GM21526 (cell line): ENCODE data around the gene ZBTB20.

Source experiments
- ATAC-seq: cut with Tn5 transposase; IDR thresholded peaks from one replicate; pipeline ENCODE4 v1.9.1; 2021; ENCODE audit warnings: moderate library complexity; ENCODE audit not compliant: unreplicated experiment, low FRiP score

ZBTB20 gene

DNA sequence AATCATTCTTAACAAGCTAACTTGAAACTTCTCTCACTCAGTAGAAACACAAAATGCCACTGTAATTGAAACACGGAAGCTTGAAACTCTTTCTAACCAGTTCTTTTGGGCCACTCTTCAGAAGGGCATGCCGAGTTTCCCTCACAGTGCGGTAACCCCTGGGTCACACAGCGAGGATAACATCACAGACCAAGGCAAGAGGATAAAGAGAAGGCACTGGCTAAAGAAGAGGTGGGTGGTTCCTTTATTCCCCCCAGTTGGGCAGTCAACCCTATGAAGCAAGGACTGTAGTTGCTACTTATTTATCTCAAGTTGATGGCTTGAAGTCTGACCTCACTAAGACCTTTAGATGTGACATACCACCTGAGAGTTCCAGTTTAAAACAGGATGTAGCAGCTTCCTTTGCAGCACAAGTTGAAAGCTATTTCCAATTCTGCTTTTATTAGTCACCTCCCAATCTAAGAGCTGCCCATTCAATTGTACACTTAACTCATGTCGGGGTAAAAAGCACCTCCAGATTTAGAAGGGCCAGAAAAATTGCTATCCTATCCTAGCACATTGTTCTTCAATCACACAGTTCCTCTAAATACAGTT, 580.8 kb downstream of the ZBTB20 start:
- no peak for ATAC-seq

DNA sequence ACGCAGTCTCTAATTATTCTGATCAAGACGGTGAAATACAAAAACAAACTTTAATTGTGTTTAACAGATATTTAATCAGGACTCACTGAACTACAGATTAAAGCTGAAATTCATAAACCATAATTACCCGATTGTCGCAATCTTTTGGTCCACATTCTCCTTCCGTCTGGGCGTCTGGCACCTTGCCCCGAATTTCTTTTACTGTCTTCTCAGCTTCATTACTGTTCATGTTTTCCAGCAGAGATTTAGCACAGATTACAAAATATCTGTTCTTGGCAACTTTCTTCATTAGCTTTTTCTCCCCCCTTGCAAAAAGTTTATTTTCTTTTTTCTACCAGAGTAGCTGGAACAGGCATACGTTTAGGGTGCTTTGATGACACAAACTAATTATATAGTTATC, 581.9 kb downstream of the ZBTB20 start:
- ATAC-seq = no peak

DNA sequence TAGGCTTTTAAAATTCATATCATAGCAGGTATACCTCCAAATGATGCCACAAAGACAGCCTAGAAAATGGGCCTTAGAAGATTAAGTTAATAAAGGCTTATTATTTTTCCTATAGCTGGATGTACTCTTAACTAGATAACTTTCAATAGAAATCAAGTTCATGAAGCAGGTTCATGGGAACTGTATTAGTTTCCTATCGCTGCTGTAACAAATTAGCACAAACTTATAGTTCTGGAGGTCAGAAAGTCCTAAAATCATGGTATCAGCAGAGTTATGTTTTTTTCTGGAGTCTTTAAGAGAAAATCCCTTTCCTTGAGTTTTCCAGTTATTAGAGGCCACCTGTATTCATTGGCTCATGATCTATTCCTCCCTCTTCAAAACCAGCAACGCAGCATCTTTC, 583.4 kb downstream of the ZBTB20 start:
- no peak for ATAC-seq

DNA sequence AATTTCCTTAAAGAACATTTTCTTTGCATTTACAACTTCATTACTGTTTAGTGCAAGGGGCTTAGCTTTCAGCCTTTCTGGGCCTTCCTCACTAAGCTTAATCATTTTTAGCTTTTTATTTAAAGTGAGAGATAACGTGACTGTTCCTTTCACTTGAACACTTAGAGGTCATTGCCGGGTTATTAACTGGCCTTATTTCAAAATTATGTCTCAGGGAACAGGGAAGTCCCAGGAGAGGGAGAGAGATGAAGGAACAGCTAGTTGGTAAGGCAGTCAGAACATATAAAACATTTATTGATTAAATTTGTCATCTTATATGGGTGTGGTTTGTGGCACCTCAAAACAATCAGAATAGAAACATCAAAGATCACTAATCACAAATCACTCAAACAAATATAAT, 584.5 kb downstream of the ZBTB20 start:
- no peak for ATAC-seq

DNA sequence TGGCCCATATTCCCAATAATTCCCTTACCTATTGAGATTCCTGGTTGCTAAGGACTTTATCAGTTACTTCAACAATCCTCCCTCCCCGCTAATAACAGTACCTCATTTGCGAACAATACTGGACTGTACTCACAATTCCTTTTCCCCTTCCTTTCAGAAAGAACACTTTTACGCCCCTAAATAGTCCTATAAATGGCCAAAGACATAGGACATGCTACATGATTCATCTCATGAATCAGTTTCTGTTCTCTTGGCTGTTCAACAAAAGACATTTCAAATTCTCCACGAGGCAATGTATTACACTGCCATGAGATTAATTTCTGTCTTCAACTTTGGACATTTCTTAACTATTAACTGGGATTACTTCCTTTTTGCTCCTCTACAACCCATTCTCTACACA, 588.8 kb downstream of the ZBTB20 start:
- no peak for ATAC-seq

DNA sequence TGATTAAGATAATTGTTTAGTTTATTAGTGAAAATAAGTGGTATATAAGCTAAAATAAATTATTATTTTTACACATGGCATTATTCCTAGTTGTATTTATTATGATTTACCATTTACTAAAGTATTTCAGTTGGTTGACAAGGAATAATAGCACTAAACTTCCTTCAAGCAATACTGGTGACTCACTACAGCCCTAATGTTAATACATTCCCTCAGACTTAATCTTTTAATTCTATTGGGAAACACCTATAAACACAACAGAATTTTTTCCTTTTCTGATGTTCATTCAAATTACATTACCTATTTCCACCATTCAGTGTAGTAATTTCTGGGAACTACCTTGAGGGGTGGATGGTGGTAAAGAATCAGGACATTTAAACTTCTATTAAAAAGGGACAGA, 589.3 kb downstream of the ZBTB20 start:
- ATAC-seq = no peak

DNA sequence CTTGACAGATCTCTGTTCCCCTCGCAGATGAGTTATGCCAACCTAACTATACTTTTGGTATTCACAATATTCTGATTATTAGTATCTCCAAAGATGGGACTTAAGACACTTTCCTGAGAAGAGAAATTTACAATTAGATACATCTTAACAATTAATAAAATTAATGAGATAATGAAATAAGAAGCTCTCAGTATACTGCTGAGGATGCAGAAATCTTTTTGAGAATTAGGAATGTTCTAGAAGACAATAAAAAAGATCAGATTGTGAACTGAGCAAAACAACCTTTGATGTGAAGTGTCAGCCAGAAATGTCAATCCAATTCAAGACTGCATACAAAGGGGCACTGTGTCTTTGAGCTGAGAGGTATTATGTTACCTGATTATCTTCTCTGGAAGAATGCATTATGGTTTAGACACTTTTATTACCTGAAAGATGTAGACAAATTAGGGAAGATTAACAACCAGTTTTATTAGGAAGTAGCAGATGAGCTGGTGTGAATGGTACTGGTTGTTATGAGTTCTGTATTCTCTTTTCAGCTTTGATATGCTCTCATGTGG, 590.4 kb downstream of the ZBTB20 start:
- ATAC-seq = no peak

DNA sequence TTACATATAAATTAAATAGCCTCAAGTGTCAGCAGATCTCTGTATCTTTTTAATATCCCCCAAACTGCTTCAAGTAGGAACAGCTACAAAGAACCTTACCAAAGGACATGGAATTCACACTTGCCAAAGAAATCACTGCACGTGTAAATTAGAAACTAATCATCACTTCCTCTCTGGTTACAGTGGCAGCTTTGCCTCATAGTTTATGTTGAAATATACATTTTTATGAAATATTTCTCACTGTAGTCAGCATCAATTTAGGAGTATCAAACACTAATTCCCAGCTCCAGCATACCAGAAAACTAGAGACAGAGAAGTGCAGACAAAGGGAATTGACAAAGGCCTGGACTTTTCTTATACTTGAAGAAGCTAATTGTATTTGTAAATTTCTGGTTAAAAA, 592.4 kb downstream of the ZBTB20 start:
- no peak for ATAC-seq

DNA sequence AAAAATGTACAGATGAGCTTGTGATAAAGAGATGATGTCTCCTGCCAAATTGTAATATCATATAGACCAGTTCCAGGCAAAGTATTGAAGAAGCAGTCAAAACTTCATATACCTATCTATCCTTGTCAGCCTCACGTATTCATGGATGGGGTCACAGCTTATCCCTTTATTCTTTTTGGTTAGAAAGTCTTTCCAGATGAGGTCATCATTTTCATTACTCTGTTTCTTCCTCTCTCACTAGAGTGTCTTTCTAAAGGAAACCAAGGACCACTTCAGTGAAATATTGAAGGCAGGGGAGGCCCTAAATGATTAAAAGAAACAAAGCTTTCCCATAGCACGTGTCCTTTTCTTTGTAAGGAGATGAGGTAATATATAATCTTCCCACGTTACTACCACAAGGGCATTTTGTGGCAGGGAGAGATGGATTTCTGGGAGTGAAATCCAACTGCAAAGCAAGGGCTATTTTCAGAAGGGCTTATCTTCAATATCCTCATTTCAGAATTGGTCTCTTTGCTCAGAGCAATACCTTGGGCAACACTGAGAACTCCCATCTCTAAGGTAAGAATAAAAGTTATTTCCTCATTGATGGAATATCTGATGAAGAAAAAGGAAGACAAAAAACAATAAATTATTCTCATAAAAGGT, 593.0 kb downstream of the ZBTB20 start:
- ATAC-seq = no peak

DNA sequence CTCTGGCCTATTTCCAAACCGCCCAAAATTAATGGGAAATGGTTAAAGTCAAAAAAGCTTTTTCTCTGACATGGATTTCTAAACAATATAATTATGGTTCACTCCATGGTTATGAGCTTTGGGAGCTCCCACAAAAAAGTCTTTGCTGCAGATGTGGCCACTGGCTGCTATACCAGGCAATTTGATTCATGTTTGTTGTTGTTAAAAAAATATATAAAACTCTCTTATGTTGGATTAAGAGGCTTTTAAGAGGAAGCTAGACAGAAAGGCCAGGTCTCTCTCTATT, 594.6 kb downstream of the ZBTB20 start:
- ATAC-seq = no peak

DNA sequence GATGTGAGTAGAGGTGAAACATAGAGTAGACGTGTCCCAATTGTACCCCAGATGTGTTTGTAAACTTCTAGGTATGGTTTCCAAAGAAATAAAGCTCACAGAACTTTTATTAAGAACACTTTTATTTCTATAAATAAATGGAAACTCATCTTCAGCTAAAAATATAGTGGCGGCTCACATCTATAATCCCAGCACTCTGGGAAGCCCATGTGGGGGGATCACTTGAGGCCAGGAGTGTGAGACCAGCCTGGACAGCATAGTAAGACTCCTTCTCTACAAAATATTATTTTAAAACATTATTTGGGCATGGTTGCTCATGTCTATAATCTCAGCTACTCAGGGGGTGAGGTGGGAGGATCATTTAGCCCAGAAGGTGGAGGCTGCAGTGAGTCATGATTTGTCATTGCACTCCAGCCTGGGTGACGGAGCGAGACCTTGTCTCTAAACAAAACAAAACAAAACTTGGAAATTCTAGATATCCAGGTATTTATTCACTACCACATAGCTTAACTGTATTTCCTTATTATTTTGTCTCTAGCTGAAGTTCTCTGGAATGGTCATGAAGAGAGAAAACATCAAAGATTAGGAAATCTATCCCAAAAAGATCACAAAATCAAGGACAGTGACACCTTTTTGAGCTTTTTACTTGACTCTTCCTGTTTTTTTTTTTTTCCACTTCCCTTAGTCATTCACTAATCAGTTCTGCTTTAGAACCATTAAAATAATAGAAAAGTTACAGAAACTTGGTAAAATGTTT, 595.1 kb downstream of the ZBTB20 start:
- ATAC-seq = no peak

DNA sequence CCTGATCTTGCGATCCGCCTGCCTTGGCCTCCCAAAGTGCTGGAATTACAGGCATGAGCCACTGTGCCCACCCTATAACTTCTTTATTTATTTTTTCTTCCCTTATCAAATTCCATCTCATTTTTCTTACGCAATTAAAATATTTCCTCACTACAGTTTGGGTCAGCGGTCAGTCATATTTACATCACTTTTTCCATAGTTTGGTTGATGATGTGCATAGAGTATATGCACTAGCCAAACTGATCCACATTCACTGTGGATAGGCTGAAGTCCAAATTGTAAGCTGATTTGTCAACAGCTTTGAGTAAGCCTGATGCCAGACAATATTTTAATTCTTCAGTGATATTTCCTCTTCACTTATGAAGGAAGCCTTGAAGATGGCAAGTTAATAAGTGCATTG, 596.9 kb downstream of the ZBTB20 start:
- no peak for ATAC-seq

DNA sequence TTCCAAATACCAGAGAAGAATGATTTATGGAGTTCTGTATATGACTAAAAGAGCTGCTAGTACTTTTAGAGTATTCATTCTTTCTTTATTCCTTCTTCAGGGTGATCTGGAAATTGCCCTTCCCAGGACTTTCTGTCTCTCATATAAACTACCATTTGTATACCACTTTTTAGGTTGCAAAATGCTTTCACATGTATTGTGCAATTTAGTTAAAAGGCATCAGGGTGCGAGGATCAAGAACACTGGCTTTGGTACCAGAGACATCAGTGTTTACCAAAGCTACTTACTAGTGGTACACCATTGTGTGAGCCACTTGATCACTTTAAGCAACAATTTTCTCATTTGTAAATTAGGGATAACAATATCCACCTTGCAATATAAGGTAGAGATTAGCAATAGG, 601.9 kb downstream of the ZBTB20 start:
- ATAC-seq = no peak

DNA sequence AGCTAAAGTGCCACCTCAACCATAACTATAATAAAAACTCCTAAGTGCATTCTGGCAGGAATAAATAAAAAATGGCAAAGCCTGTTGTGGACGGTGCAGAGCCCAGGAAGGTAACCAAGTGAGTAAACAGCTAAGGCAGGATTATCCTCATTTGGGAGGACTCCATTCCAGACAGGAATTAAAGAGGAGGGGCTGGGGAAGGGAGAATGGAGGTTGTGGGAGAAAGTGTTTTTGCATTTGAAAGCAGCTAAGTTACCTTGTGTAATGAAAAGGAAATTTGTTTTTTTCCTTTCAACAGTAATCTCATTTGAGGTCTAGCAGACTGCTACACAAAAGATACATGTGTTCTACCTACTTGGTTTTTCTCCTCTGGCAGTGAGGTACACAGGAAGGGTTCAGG, 604.7 kb downstream of the ZBTB20 start:
- no peak for ATAC-seq

DNA sequence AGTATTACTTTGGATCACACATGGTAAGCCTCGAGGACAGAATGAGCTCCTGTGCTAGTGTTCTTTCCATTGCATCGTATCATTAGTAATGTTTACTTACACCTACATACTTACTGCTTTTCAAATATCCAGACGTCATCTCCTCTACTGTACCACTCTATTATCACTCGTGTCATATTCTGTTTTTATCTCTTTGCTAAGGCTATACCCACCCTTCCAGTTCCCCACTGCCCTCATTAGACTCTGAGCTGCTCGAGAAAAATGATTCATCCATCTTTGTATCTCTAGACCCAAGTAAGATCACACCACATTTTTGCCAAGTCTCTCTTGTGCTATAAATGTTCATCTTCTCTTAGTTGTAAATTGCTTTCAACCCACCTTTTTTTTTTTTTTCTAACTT, 607.6 kb downstream of the ZBTB20 start:
- no peak for ATAC-seq

DNA sequence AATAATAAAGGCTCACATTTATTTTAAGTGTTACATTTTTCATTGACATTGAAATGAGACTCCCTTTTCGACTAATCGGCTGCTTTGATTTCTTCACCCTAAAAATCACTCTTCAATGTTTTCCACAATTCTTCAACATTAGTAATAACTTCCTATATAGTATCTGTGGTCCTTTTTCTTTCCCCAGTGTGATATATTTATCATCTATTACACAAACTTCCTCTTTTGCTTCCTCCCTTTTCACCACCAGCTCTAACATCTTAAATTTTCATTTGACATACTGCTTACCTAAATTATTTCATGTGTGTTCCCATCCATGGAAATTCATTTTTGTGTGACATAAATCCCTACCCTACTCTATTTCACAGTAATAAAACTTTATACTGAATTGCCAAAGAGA, 608.9 kb downstream of the ZBTB20 start:
- ATAC-seq = no peak

DNA sequence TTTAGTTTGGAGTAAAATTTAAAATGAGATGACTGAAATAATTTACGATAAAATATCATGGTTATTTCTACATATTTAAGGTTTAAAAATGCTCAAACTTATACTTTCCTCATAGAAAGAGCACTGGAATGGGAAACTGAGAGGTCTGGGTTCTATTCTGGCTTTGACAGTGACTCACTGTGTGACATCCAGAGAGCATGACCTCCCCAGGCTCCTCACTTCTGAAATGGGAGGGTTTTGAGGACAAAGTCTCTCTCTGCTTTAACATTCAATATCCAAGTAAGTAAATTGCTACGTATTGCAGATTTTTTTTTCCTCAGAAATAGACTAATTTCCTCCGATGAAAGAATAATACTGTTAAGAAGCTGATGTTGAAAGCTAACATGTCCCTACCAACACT, 618.6 kb downstream of the ZBTB20 start:
- ATAC-seq = no peak

DNA sequence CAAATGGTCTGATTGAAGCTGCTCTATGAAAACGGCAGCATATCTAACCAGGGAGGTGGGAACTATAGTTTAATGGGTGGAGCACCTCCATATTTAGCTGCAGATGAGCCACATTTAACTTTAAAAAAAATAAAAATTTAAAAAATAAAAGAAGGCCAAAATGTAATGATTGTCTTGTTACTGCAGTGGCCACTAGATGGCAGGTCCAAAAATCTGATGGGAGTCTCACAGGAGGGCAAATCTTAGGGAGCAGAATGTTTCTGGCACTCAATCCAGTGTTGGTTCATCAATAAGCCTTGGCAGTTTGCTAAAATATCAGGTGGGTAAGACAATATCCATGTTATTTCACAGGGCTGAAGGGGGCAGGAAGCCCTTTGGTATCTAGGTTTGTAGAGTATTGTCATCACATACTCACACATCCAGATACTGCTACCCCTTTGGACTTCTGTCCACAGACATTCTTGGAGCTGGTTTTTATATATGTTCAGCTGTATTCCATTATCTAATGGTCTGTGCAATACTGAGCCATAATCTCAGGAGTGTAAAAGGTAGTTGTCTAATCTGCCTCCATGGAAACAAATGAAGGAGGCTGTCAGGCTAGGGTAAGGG, 619.9 kb downstream of the ZBTB20 start:
- ATAC-seq = no peak

DNA sequence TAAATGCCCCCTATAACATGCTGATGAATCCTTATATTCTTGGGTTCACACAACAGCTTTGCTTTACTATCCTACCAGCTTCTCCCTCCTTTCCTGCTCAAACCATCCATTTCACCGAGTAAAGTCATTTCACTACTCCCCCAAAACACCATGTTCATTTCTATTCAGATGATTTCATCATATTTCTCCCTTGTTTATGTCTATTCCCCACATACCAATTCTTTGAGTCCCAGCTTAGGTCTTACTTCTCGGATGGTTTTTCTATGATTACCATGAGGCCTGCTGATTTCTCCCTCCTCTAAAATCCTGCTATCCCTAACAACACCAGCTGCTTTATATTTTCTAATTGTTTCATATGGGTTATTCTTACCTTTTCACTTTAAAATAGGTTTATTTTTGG, 621.8 kb downstream of the ZBTB20 start:
- no peak for ATAC-seq

DNA sequence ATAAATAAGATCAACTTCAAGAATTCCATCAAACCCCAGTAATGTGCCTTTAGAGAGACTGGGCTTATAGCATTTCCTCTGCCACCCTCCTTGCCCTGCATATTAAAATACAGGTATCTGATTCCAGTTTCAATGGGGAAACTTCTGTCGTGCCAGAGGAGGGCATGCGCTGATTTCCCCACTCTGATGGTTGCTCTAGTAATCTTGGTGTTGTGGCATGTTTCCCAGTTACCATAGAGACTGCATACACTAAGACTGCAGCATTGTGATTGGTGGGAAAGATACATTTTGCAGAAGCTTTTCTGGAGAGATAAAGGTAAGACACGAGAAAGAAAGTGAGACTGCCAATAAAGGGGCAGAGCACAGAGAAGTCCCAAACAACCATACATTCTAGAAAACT, 627.7 kb downstream of the ZBTB20 start:
- ATAC-seq = peak; percentile 58

DNA sequence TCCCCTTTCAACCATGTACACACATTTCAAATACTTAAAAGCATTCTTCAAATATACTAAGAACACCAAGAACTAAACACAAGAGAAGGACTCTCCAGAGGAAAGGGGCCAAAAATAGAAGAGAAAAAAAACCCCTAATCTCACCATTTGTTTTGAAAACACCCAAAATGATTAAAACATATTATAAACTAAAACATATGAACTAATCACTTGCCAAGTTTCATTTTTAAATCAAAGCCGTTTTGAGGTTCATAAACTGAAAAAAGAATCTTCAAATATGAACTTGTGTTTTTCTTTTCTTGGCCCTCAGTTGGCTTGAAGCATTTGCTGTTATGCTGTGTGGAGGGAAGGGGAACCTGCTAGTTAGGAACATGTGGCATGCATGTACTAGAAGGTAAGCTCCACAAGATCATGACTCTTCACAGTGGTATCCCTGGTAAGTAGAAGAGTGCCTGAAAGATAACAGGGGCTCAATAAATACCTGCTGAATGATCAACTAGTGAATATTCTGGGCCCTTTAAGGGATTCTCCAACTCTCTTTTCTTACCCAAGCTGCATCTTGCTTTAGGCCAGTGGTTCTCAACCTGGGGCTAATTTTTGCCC, 628.8 kb downstream of the ZBTB20 start:
- ATAC-seq = no peak
